CD4-positive, alpha-beta T cell (primary cell): ENCODE measurements around the gene MOCS2. TPM values are rescaled to one million over a fixed set of nuclear protein-coding genes. Genes with fewer than 3 reads are reported as not detected.

Source experiments
- ATAC-seq: fragments of 200-7000 bp; cut with Tn5 transposase; one replicate; pipeline ENCODE4 v1.10.0; 2022; ENCODE audit warnings: mild to moderate bottlenecking; ENCODE audit not compliant: poor library complexity
- CTCF ChIA-PET: fragments of 350-600 bp; sonication (Branson Sonifier 250); formaldehyde crosslinking; loops from one replicate; lab custom pipeline; 2021; ENCODE audit warnings: antibody characterized with exemption, inconsistent platforms; lab: Charles Lee
- POLR2A ChIA-PET: fragments of 350-600 bp; sonication (Branson Sonifier 250); formaldehyde crosslinking; loops from one replicate; lab custom pipeline; 2021; ENCODE audit warnings: antibody characterized with exemption, inconsistent platforms; lab: Charles Lee
- DNase-seq, 14 experiments: peaks; one replicate each; pipeline ENCODE4 v3.0.0-alpha.2; 2013 to 2020; ENCODE audit warnings: mixed read lengths in 2 of 14
- H3K27ac ChIP-seq, 2 donors: one replicate each; pipeline versions ENCODE4 v1.5.1 to v1.7.0; 2013; ENCODE audit warnings: low read length in 2 of 2, low read depth in 1 of 2, mild to moderate bottlenecking in 1 of 2
- H3K27me3 ChIP-seq, 2 experiments: 1 replicate in 1 of 2; 2 replicates in 1 of 2; pipeline versions ENCODE4 v1.6.1 to v1.7.0; 2013; ENCODE audit warnings: low read length in 2 of 2, control low read depth in 1 of 2, mild to moderate bottlenecking in 1 of 2, moderate library complexity in 1 of 2; ENCODE audit not compliant: insufficient read depth in 2 of 2, control insufficient read depth in 1 of 2
- H3K36me3 ChIP-seq: one replicate; pipeline ENCODE4 v1.6.1; 2013; ENCODE audit warnings: low read length, control low read depth; ENCODE audit not compliant: insufficient read depth
- H3K4me1 ChIP-seq: one replicate; pipeline ENCODE4 v1.6.1; 2013; ENCODE audit warnings: low read length, control low read depth; ENCODE audit not compliant: insufficient read depth
- H3K4me3 ChIP-seq: one replicate; pipeline ENCODE4 v1.5.1; 2013; ENCODE audit warnings: mild to moderate bottlenecking, low read length, moderate library complexity
- H3K9me3 ChIP-seq, 2 experiments: 1 replicate in 1 of 2; 2 replicates in 1 of 2; pipeline versions ENCODE4 v1.6.1 to v1.7.0; 2013; ENCODE audit warnings: low read length in 2 of 2, mild to moderate bottlenecking in 2 of 2, control low read depth in 1 of 2, moderate library complexity in 1 of 2; ENCODE audit not compliant: control insufficient read depth in 1 of 2, insufficient read depth in 1 of 2
- H3K27ac Mint-ChIP-seq: one replicate; pipeline ENCODE4 v1.8.0; 2020; ENCODE audit warnings: mixed read lengths
- H3K27me3 Mint-ChIP-seq: one replicate; pipeline ENCODE4 v1.8.0; 2021; ENCODE audit warnings: mixed read lengths
- H3K36me3 Mint-ChIP-seq: one replicate; pipeline ENCODE4 v1.8.0; 2021; ENCODE audit warnings: low read depth, mixed read lengths
- H3K4me1 Mint-ChIP-seq: one replicate; pipeline ENCODE4 v1.8.0; 2021; ENCODE audit warnings: low read depth, mixed read lengths
- H3K4me3 Mint-ChIP-seq: one replicate; pipeline ENCODE4 v1.8.0; 2020; ENCODE audit warnings: mild to moderate bottlenecking, mixed read lengths
- H3K9me3 Mint-ChIP-seq: one replicate; pipeline ENCODE4 v1.8.0; 2020; ENCODE audit warnings: mixed read lengths
- intact Hi-C, 2 experiments: fragments of 100-400 bp; cut with DNase I in 1 of 2; cut with micrococcal nuclease in 1 of 2; formaldehyde crosslinking; loops; one replicate each; pipeline versions ENCODE4 v1.15.1 to v1.9.0; 2023 to 2025; cut with DNase I, micrococcal nuclease
- total RNA-seq, 174 experiments: library from RNA in 2 of 174; stranded (reverse) in 2 of 174; gene quantifications; one replicate each; pipeline ENCODE4 v1.2.3 and lab custom pipeline; 2021 to 2026
- TF ChIP-seq, protein P1 (sequence below): fragments of 200-600 bp; IDR thresholded peaks from one replicate; pipeline ENCODE4 v1.8.0; 2022; ENCODE audit warnings: antibody characterized with exemption, mild to moderate bottlenecking

The MOCS2 gene
- total RNA-seq, 2 experiments from 2014 or later, result 19.5 to 20.4 TPM

DNA sequence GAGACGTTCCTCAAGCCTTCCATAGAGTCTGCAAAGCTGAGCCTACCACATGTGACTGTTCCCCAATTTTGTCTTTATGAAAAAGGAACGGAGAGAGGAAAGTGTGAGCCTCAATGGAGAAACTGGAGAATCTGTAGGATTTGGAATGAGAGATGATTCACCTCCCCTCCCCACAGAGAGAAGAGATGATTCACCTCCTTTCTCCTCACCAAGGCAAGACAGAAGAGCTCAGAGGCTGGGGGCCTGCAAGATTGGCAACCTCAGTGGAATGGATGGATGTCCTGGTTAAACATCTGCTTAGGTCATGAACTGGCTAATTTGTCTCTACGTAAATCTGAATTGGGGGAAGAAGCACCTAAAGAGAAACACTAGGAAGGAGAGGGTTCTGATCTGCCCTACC lies 17.0 kb upstream of the MOCS2 start:
- ATAC-seq (no peak), DNase-seq (no peak)
- TF ChIP-seq, protein P1, sequence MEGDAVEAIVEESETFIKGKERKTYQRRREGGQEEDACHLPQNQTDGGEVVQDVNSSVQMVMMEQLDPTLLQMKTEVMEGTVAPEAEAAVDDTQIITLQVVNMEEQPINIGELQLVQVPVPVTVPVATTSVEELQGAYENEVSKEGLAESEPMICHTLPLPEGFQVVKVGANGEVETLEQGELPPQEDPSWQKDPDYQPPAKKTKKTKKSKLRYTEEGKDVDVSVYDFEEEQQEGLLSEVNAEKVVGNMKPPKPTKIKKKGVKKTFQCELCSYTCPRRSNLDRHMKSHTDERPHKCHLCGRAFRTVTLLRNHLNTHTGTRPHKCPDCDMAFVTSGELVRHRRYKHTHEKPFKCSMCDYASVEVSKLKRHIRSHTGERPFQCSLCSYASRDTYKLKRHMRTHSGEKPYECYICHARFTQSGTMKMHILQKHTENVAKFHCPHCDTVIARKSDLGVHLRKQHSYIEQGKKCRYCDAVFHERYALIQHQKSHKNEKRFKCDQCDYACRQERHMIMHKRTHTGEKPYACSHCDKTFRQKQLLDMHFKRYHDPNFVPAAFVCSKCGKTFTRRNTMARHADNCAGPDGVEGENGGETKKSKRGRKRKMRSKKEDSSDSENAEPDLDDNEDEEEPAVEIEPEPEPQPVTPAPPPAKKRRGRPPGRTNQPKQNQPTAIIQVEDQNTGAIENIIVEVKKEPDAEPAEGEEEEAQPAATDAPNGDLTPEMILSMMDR, result no peak
- Mint-ChIP-seq H3K27ac (no peak overlapping the region), H3K36me3 (no peaks in the 10 kb centered on the region), H3K9me3 (no peaks in the 10 kb centered on the region), H3K27me3 (peaks cover 5% of the 10 kb centered on the region), H3K4me1 (no peaks in the 10 kb centered on the region), H3K4me3 (no peak overlapping the region)
- no peaks in the 10 kb centered on the region for H3K36me3 ChIP-seq
- ChIA-PET CTCF (no interaction called here), POLR2A (no interaction called here)
- intact Hi-C loops, result loop anchor here in 1 of 2 experiments (10.0 kb wide), 1 partner anchor 1098 kb away; no protein-coding TSS in a partner anchor
- H3K9me3 ChIP-seq, result no peaks in the 10 kb centered on the region
- H3K4me1 ChIP-seq, result no peaks in the 10 kb centered on the region
- no peak overlapping the region for H3K4me3 ChIP-seq
- no peak overlapping the region for H3K27ac ChIP-seq
- H3K27me3 ChIP-seq, result no peaks in the 10 kb centered on the region

GRCh38 chr5:53123702-53124101 lies 14.1 kb upstream of the MOCS2 start:
- intact Hi-C loops, result loop anchor here in 1 of 2 experiments (10.0 kb wide), 1 partner anchor 1101 kb away; no protein-coding TSS in a partner anchor
- H3K36me3 Mint-ChIP-seq, result no peaks in the 10 kb centered on the region
- no peak overlapping the region for H3K27ac ChIP-seq
- H3K4me3 ChIP-seq, result no peak overlapping the region
- H3K27ac Mint-ChIP-seq, result no peak overlapping the region
- no peaks in the 10 kb centered on the region for H3K4me1 ChIP-seq
- H3K27me3 ChIP-seq, result no peaks in the 10 kb centered on the region
- no peaks in the 10 kb centered on the region for H3K9me3 ChIP-seq
- peaks cover 5% of the 10 kb centered on the region for H3K27me3 Mint-ChIP-seq
- no peaks in the 10 kb centered on the region for H3K36me3 ChIP-seq
- ATAC-seq (no peak), DNase-seq (no peak)
- H3K4me3 Mint-ChIP-seq, result no peak overlapping the region
- CTCF ChIA-PET, result no interaction called here
- TF ChIP-seq, protein P1, result no peak
- POLR2A ChIA-PET, result no interaction called here
- H3K9me3 Mint-ChIP-seq, result no peaks in the 10 kb centered on the region
- H3K4me1 Mint-ChIP-seq, result no peaks in the 10 kb centered on the region

- no peak overlapping the region for H3K4me3 Mint-ChIP-seq
- H3K9me3 Mint-ChIP-seq, result no peaks in the 10 kb centered on the region
- TF ChIP-seq, protein P1, result no peak
- no peaks in the 10 kb centered on the region for H3K4me1 Mint-ChIP-seq
- no peaks in the 10 kb centered on the region for H3K36me3 Mint-ChIP-seq
- DNase-seq (no peak), ATAC-seq (no peak)
- H3K27ac Mint-ChIP-seq, result no peak overlapping the region
- H3K36me3 ChIP-seq, result no peaks in the 10 kb centered on the region
- no peaks in the 10 kb centered on the region for H3K27me3 ChIP-seq
- H3K27me3 Mint-ChIP-seq, result no peaks in the 10 kb centered on the region
- H3K9me3 ChIP-seq, result no peaks in the 10 kb centered on the region
- H3K27ac ChIP-seq, result no peak overlapping the region
- POLR2A ChIA-PET, result no interaction called here
- intact Hi-C loops, result loop anchor here in 1 of 2 experiments (10.0 kb wide), 1 partner anchor 1105 kb away; no protein-coding TSS in a partner anchor
- CTCF ChIA-PET, result interaction anchor here (1.6 kb wide), 1 partner anchor 16 kb away, joined by 3 read pairs; no protein-coding TSS in a partner anchor
- H3K4me3 ChIP-seq, result no peak overlapping the region
- no peaks in the 10 kb centered on the region for H3K4me1 ChIP-seq
These were observed 10.6 kb upstream of the MOCS2 start for GRCh38 chr5:53120165-53120564.
